Adrenal gland (tissue), 12 donors: ENCODE measurements around the gene C10orf67. TPM values are rescaled to one million over a fixed set of nuclear protein-coding genes. Genes with fewer than 3 reads are reported as not detected.

Experiments
- DNase-seq, 7 donors: peaks; one replicate each; pipeline ENCODE4 v3.0.0-alpha.2; 2019 to 2020
- H3K27ac ChIP-seq, 5 donors: fragments of 200-600 bp; sonication (generic) in 4 of 5; 1 replicate in 3 of 5; 2 replicates in 2 of 5; pipeline versions ENCODE4 v1.5.1 to v1.8.0; 2016 to 2020; ENCODE audit warnings: mild to moderate bottlenecking in 1 of 5
- H3K27me3 ChIP-seq: fragments of 200-600 bp; 2 replicates; pipeline ENCODE4 v1.8.0; 2021
- H3K36me3 ChIP-seq, 2 donors: fragments of 200-600 bp; replicated peaks in 1 of 2; 1 replicate in 1 of 2; 2 replicates in 1 of 2; pipeline versions ENCODE4 v1.5.1 to v1.8.0; 2018 to 2022
- H3K4me1 ChIP-seq, 2 donors: fragments of 200-600 bp; replicated peaks in 1 of 2; 1 replicate in 1 of 2; 2 replicates in 1 of 2; pipeline versions ENCODE4 v1.5.1 to v1.8.0; 2018 to 2021
- H3K4me3 ChIP-seq, 4 donors: fragments of 200-600 bp; sonication (generic) in 3 of 4; one replicate each; pipeline ENCODE4 v1.5.1; 2016 to 2018
- H3K9me3 ChIP-seq, 3 donors: fragments of 200-600 bp; sonication (generic) in 1 of 3; replicated peaks in 1 of 3; 1 replicate in 2 of 3; 2 replicates in 1 of 3; pipeline versions ENCODE4 v1.5.1 to v1.8.0; 2016 to 2021
- CTCF ChIP-seq, 6 experiments: fragments of 450-650 bp in 4 of 6; fragments of 200-600 bp in 2 of 6; sonication (generic) in 1 of 6; IDR thresholded peaks; 1 replicate in 5 of 6; 2 replicates in 1 of 6; pipeline versions ENCODE4 v1.5.1 to v1.8.0; 2016 to 2021; ENCODE audit warnings: antibody characterized with exemption in 6 of 6, mild to moderate bottlenecking in 2 of 6, moderate library complexity in 1 of 6
- POLR2A ChIP-seq, 2 donors: fragments of 450-650 bp; IDR thresholded peaks; one replicate each; pipeline ENCODE4 v1.6.1; 2017; ENCODE audit warnings: antibody characterized with exemption in 2 of 2, mild to moderate bottlenecking in 2 of 2, moderate library complexity in 1 of 2
- WGBS, 4 donors: extraction: QIAGEN DNeasy Blood & Tissue Kit in 2 of 4; methylation state at CpG; one replicate each; pipeline versions ENCODE4 v1.1.5 to v1.1.7; 2013 to 2017; 5-methylcytosine and 5-hydroxymethylcytosine counted together
- intact Hi-C, 2 donors: fragments of 100-400 bp; cut with DNase I; formaldehyde crosslinking; loops; one replicate each; pipeline versions ENCODE4 v1.14.1 to v1.15.0; 2022 to 2023
- polyA plus RNA-seq, 3 donors: library from polyadenylated mRNA; stranded (reverse); fragments of 200-250 nt in 2 of 3; fragments of 350-450 nt in 1 of 3; fragmentation: Illumina TruSeq in 1 of 3; extraction: RNeasy Lipid Tissue Mini Kit (QIAGEN cat#74804) in 1 of 3; gene quantifications; one replicate each; pipeline ENCODE4 v1.2.3, GENCODE V29; 2013 to 2014
- total RNA-seq, 9 donors: library from RNA; depleted of rRNA in 4 of 9; stranded (reverse); fragments of >200 nt in 4 of 9; fragments of 120-200 nt in 1 of 9; fragmentation: NEBNext Ultra II Directional in 1 of 9; extraction: Animal tissue kit (Norgen Biotek cat#: 25700) in 1 of 9; gene quantifications; one replicate each; pipeline versions ENCODE4 v1.1.0 to v1.2.4, GENCODE V29; 2013 to 2023
- donor health status: healthy with polysubstance abuse.
- donor health status: Bipolar disorder and iron deficiency.
- donor health status: DM: yes; HTN: yes; CAD: no.
- donor health status: DM: no; HTN: no; CAD: no.
- donor health status: DM: no; HTN: no; CAD: no.
- donor health status: DM: yes; HTN: yes; CAD: no.

C10orf67 gene
- total and polyA plus RNA-seq, 12 donors = 0.03 to 0.50 (median 0.18) TPM; not detected in 6

- Histone ChIP-seq H3K27me3 (peaks cover 91% of the 10 kb centered on the region), H3K9me3 (no peaks in the 10 kb centered on the region), H3K27ac (no peak overlapping the region), H3K4me3 (no peak overlapping the region), H3K36me3 (no peaks in the 10 kb centered on the region), H3K4me1 (peaks cover 0 to 4% of the 10 kb centered on the region in 2 donors)
- WGBS, 4 donors = 9 to 14% (median 9%) methylated on average over 13 of the region's 13 CpGs
- intact Hi-C loops = no loop called here
- no peak for DNase-seq
- no peak for TF ChIP-seq CTCF (IDR thresholded peaks at IDR 0.05)
- no peak for TF ChIP-seq POLR2A (IDR thresholded peaks at IDR 0.05)
Measured at GRCh38 chr10:23195846-23196600, 148.6 kb downstream of the C10orf67 start.

- DNase-seq = no peak
- Histone ChIP-seq H3K9me3 (no peaks in the 10 kb centered on the region), H3K4me1 (peaks cover 0 to 4% of the 10 kb centered on the region in 2 donors), H3K4me3 (no peak overlapping the region), H3K27me3 (peaks cover 87% of the 10 kb centered on the region), H3K36me3 (no peaks in the 10 kb centered on the region), H3K27ac (no peak overlapping the region)
- intact Hi-C loops = no loop called here
- WGBS, 4 donors = 5 to 12% (median 7%) methylated on average over 31 to 70 of the region's 70 CpGs
- TF ChIP-seq POLR2A (IDR thresholded peaks at IDR 0.05) (no peak), CTCF (IDR thresholded peaks at IDR 0.05) (no peak)
Measured at GRCh38 chr10:23194966-23195845, 149.4 kb downstream of the C10orf67 start.

- H3K9me3 ChIP-seq = no peaks in the 10 kb centered on the region
- no peaks in the 10 kb centered on the region for H3K36me3 ChIP-seq
- peaks cover 81% of the 10 kb centered on the region for H3K27me3 ChIP-seq
- peaks cover 0 to 4% of the 10 kb centered on the region in 2 donors for H3K4me1 ChIP-seq
- TF ChIP-seq CTCF (IDR thresholded peaks at IDR 0.05) (no peak), POLR2A (IDR thresholded peaks at IDR 0.05) (no peak)
- DNase-seq = no peak
- 13 to 29% (median 16%) methylated on average over 5 to 13 of the region's 13 CpGs for WGBS, 4 donors
- intact Hi-C loops = no loop called here
- H3K4me3 ChIP-seq = no peak overlapping the region
- no peak overlapping the region for H3K27ac ChIP-seq
Measured at GRCh38 chr10:23194471-23194965, 150.1 kb downstream of the C10orf67 start.

- peaks cover 73% of the 10 kb centered on the region for H3K27me3 ChIP-seq
- DNase-seq = no peak
- no peak overlapping the region for H3K27ac ChIP-seq
- H3K9me3 ChIP-seq = no peaks in the 10 kb centered on the region
- no peak overlapping the region for H3K4me3 ChIP-seq
- H3K4me1 ChIP-seq = peaks cover 0 to 4% of the 10 kb centered on the region in 2 donors
- H3K36me3 ChIP-seq = no peaks in the 10 kb centered on the region
- TF ChIP-seq POLR2A (IDR thresholded peaks at IDR 0.05) (no peak), CTCF (IDR thresholded peaks at IDR 0.05) (no peak)
- intact Hi-C loops = no loop called here
- WGBS, 4 donors = 4 to 6% (median 5%) methylated on average over 19 of the region's 19 CpGs
Measured at GRCh38 chr10:23193435-23194074, 151.0 kb downstream of the C10orf67 start.
